Vagina (tissue), 2 donors: Measurements from ENCODE around the gene ASB13.

ENCODE experiments used
- CTCF ChIP-seq, 3 experiments: fragments of 450-650 bp in 2 of 3; fragments of 200-600 bp in 1 of 3; sonication (generic) in 1 of 3; IDR thresholded peaks; one replicate each; pipeline ENCODE4 v1.5.1; 2017 to 2019; ENCODE audit warnings: antibody characterized with exemption in 3 of 3, mild to moderate bottlenecking in 2 of 3, moderate library complexity in 2 of 3
- POLR2A ChIP-seq, 2 donors: fragments of 450-650 bp; IDR thresholded peaks; one replicate each; pipeline ENCODE4 v1.6.1; 2017; ENCODE audit warnings: antibody characterized with exemption in 2 of 2, mild to moderate bottlenecking in 2 of 2, moderate library complexity in 2 of 2

GRCh38 chr10:5678397-5679036, 12.1 kb upstream of the ASB13 start:
- TF ChIP-seq CTCF (IDR thresholded peaks at IDR 0.05) (no peak), POLR2A (IDR thresholded peaks at IDR 0.05) (no peak)
